ENCODE measurements around the gene SETSIP. TPM values are rescaled to one million over a fixed set of nuclear protein-coding genes. Genes with fewer than 3 reads are reported as not detected.
A peak's percentile ranks its signal among the peaks of the same experiment; 100 is the strongest.

The SETSIP gene
- total RNA-seq, 1 experiment from 2014 or later: 0.91 TPM

GRCh38 chr1:92066321-92066720, 8.9 kb downstream of the SETSIP start:
- H3F3A ChIP-seq (ENCODE audit: low read length, unreplicated experiment): no peaks in the 10 kb centered on the region
- peak; percentile 18 for DNase-seq
- no peaks in the 10 kb centered on the region for H3K9me2 ChIP-seq (replicated peaks; ENCODE audit: low read length)
- no peak for TF ChIP-seq EZH2phosphoT487 (IDR thresholded peaks at IDR 0.05; ENCODE audit: borderline replicate concordance, low read length)
- TF ChIP-seq CTCF (conservative IDR thresholded peaks at IDR 0.05; ENCODE audit: low read depth, low read length): no peak
- TF ChIP-seq EZH2 (IDR thresholded peaks at IDR 0.05; ENCODE audit: low read length, unreplicated experiment): no peak
- no peak overlapping the region for H3K4me2 ChIP-seq (ENCODE audit: low read length)
- intact Hi-C loops (cut with micrococcal nuclease): no loop called here
- no peaks in the 10 kb centered on the region for H4K20me1 ChIP-seq (ENCODE audit: low read length)
- H3K27me3 ChIP-seq (ENCODE audit: low read length): no peaks in the 10 kb centered on the region
- no peak overlapping the region for H2AFZ ChIP-seq (ENCODE audit: low read length)
- H3K4me1 ChIP-seq (ENCODE audit: insufficient read depth, low read length): no peaks in the 10 kb centered on the region
- no peak overlapping the region for H3K9ac ChIP-seq (ENCODE audit: low read length)
- H3K27ac ChIP-seq (ENCODE audit: low read length): no peak overlapping the region
- no peak overlapping the region for H3K4me3 ChIP-seq (ENCODE audit: low read length)
- no peaks in the 10 kb centered on the region for H3K9me3 ChIP-seq (ENCODE audit: low read length)
- ChIA-PET POLR2A (ENCODE audit: unreplicated experiment) (no interaction called here), CTCF (no interaction called here)
- no peaks in the 10 kb centered on the region for H3K79me2 ChIP-seq (ENCODE audit: low read length)
- no peak for ATAC-seq
- H3K36me3 ChIP-seq (ENCODE audit: low read depth, low read length): no peaks in the 10 kb centered on the region
- no TSS peak for BruUV-seq (replicated peaks)

- ATAC-seq (peak; percentile 59; the same call in 1 of the 2 replicates), DNase-seq (peak; percentile 10)
- no peaks in the 10 kb centered on the region for H3K36me3 ChIP-seq (ENCODE audit: low read depth, low read length)
- no peaks in the 10 kb centered on the region for H3F3A ChIP-seq (ENCODE audit: low read length, unreplicated experiment)
- no peaks in the 10 kb centered on the region for H3K79me2 ChIP-seq (ENCODE audit: low read length)
- H3K27ac ChIP-seq (ENCODE audit: low read length): no peak overlapping the region
- no peak overlapping the region for H3K4me2 ChIP-seq (ENCODE audit: low read length)
- no peaks in the 10 kb centered on the region for H3K9me2 ChIP-seq (replicated peaks; ENCODE audit: low read length)
- no peaks in the 10 kb centered on the region for H3K9me3 ChIP-seq (ENCODE audit: low read length)
- H4K20me1 ChIP-seq (ENCODE audit: low read length): no peaks in the 10 kb centered on the region
- no peaks in the 10 kb centered on the region for H3K4me1 ChIP-seq (ENCODE audit: insufficient read depth, low read length)
- no TSS peak for BruUV-seq (replicated peaks)
- no peak overlapping the region for H3K9ac ChIP-seq (ENCODE audit: low read length)
- H3K4me3 ChIP-seq (ENCODE audit: low read length): no peak overlapping the region
- CTCF ChIA-PET: no interaction called here
- no peaks in the 10 kb centered on the region for H3K27me3 ChIP-seq (ENCODE audit: low read length)
- peak; percentile 44 for TF ChIP-seq CTCF (conservative IDR thresholded peaks at IDR 0.05; ENCODE audit: low read depth, low read length)
- TF ChIP-seq EZH2 (IDR thresholded peaks at IDR 0.05; ENCODE audit: low read length, unreplicated experiment): no peak
- intact Hi-C loops (cut with micrococcal nuclease): no loop called here
- POLR2A ChIA-PET (ENCODE audit: unreplicated experiment): no interaction called here
- no peak overlapping the region for H2AFZ ChIP-seq (ENCODE audit: low read length)
These were observed 10.2 kb downstream of the SETSIP start for GRCh38 chr1:92065042-92065441.

- Histone ChIP-seq H3K4me3 (ENCODE audit: low read length) (no peak overlapping the region), H3K4me1 (ENCODE audit: insufficient read depth, low read length) (no peaks in the 10 kb centered on the region), H4K20me1 (ENCODE audit: low read length) (no peaks in the 10 kb centered on the region), H3K27me3 (ENCODE audit: low read length) (no peaks in the 10 kb centered on the region), H3K27ac (ENCODE audit: low read length) (no peak overlapping the region), H3K79me2 (ENCODE audit: low read length) (no peaks in the 10 kb centered on the region), H3K9me2 (replicated peaks; ENCODE audit: low read length) (no peaks in the 10 kb centered on the region), H3F3A (ENCODE audit: low read length, unreplicated experiment) (no peaks in the 10 kb centered on the region), H2AFZ (ENCODE audit: low read length) (no peak overlapping the region), H3K9me3 (ENCODE audit: low read length) (no peaks in the 10 kb centered on the region), H3K9ac (ENCODE audit: low read length) (no peak overlapping the region), H3K36me3 (ENCODE audit: low read depth, low read length) (no peaks in the 10 kb centered on the region), H3K4me2 (ENCODE audit: low read length) (no peak overlapping the region)
- TF ChIP-seq EZH2phosphoT487 (IDR thresholded peaks at IDR 0.05; ENCODE audit: borderline replicate concordance, low read length) (no peak), EZH2 (IDR thresholded peaks at IDR 0.05; ENCODE audit: low read length, unreplicated experiment) (no peak), CTCF (conservative IDR thresholded peaks at IDR 0.05; ENCODE audit: low read depth, low read length) (no peak)
- ChIA-PET CTCF (no interaction called here), POLR2A (ENCODE audit: unreplicated experiment) (no interaction called here)
- BruUV-seq (replicated peaks): no TSS peak
- DNase-seq (no peak), ATAC-seq (no peak)
- intact Hi-C loops (cut with micrococcal nuclease): no loop called here
These were observed 23.3 kb downstream of the SETSIP start for GRCh38 chr1:92051948-92052347.
